Measurements from ENCODE around the gene HEMK1.

DNA sequence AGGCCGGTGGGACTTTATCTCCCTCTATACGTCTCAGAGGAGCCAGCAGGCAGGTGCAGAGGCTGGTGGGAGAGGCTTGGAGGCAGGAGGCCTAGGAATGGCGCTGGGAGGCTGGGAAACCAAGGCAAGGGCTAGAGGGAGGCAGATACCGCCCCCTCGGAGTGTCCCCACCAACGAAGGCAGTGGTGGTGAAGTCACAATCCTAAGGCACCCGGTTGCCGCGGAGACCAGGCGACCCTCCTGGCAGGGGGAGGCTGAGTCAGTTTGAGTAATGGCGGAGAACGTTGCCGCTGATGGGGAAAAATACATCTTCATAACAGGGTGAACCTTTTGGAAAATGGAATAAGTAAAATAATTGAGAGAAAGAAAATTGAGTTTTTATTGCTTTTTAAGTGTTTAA is 36.0 kb upstream of the HEMK1 start:
- TF ChIP-seq, protein P1, sequence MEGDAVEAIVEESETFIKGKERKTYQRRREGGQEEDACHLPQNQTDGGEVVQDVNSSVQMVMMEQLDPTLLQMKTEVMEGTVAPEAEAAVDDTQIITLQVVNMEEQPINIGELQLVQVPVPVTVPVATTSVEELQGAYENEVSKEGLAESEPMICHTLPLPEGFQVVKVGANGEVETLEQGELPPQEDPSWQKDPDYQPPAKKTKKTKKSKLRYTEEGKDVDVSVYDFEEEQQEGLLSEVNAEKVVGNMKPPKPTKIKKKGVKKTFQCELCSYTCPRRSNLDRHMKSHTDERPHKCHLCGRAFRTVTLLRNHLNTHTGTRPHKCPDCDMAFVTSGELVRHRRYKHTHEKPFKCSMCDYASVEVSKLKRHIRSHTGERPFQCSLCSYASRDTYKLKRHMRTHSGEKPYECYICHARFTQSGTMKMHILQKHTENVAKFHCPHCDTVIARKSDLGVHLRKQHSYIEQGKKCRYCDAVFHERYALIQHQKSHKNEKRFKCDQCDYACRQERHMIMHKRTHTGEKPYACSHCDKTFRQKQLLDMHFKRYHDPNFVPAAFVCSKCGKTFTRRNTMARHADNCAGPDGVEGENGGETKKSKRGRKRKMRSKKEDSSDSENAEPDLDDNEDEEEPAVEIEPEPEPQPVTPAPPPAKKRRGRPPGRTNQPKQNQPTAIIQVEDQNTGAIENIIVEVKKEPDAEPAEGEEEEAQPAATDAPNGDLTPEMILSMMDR (conservative IDR thresholded peaks at IDR 0.05; ENCODE audit: low read length), result no peak
- no peak for TF ChIP-seq EZH2phosphoT487 (IDR thresholded peaks at IDR 0.05; ENCODE audit: borderline replicate concordance)

All from Loucy (cell line).